Mesenchymal stem cell (in vitro differentiated cells and primary cell): ENCODE results near the gene TPRKB.
"Not testable (repeated sequence)": the region's sequence is repeated elsewhere in the genome, so short reads cannot be mapped to it uniquely, and the experiment has no call there.

ENCODE experiments used
- DNase-seq: peaks from one replicate; pipeline ENCODE4 v3.0.0-alpha.2; 2013
- H2AFZ ChIP-seq: one replicate; pipeline ENCODE4 v1.6.1; 2013; ENCODE audit warnings: low read depth, mild to moderate bottlenecking, control low read depth, inconsistent platforms, low read length, moderate library complexity
- H2AK5ac ChIP-seq: 2 replicates; pipeline ENCODE4 v1.6.1; 2013; ENCODE audit warnings: low read length, moderate library complexity, mild to moderate bottlenecking, inconsistent platforms; ENCODE audit not compliant: severe bottlenecking
- H2BK120ac ChIP-seq: one replicate; pipeline ENCODE4 v1.6.1; 2013; ENCODE audit warnings: low read depth, mild to moderate bottlenecking, inconsistent platforms, low read length, moderate library complexity
- H2BK12ac ChIP-seq, 2 experiments: one replicate each; pipeline ENCODE4 v1.6.1; 2013; ENCODE audit warnings: inconsistent platforms in 2 of 2, low read length in 2 of 2, mild to moderate bottlenecking in 2 of 2, moderate library complexity in 2 of 2, control low read depth in 1 of 2
- H2BK15ac ChIP-seq: one replicate; pipeline ENCODE4 v1.6.1; 2013; ENCODE audit warnings: mild to moderate bottlenecking, low read depth, inconsistent platforms; ENCODE audit not compliant: poor library complexity, severe bottlenecking
- H2BK5ac ChIP-seq: 2 replicates; pipeline ENCODE4 v1.6.1; 2013; ENCODE audit warnings: low read depth, mild to moderate bottlenecking, low read length, control low read depth, inconsistent platforms; ENCODE audit not compliant: poor library complexity, severe bottlenecking
- H3K14ac ChIP-seq, 2 experiments: one replicate each; pipeline ENCODE4 v1.6.1; 2013; ENCODE audit warnings: inconsistent platforms in 2 of 2, low read length in 2 of 2, control low read depth in 1 of 2, mild to moderate bottlenecking in 1 of 2, moderate library complexity in 1 of 2
- H3K18ac ChIP-seq, 2 experiments: one replicate each; pipeline ENCODE4 v1.6.1; 2013; ENCODE audit warnings: inconsistent platforms in 2 of 2, low read length in 2 of 2, control low read depth in 1 of 2, low read depth in 1 of 2, mild to moderate bottlenecking in 1 of 2
- H3K23ac ChIP-seq, 2 experiments: one replicate each; pipeline ENCODE4 v1.6.1; 2013; ENCODE audit warnings: inconsistent platforms in 2 of 2, low read length in 2 of 2, mild to moderate bottlenecking in 2 of 2, moderate library complexity in 2 of 2, control low read depth in 1 of 2
- H3K27ac ChIP-seq: 2 replicates; pipeline ENCODE4 v1.5.1; 2013; ENCODE audit warnings: mild to moderate bottlenecking, moderate library complexity, low read length, control low read depth, inconsistent platforms; ENCODE audit not compliant: poor library complexity, severe bottlenecking
- H3K27me3 ChIP-seq, 2 experiments: 2 replicates each; pipeline versions ENCODE4 v1.6.1 to v1.7.0; 2013; ENCODE audit warnings: low read length in 2 of 2, mild to moderate bottlenecking in 2 of 2, moderate library complexity in 2 of 2, control low read depth in 1 of 2, inconsistent platforms in 1 of 2; ENCODE audit not compliant: control insufficient read depth in 1 of 2, insufficient read depth in 1 of 2
- H3K36me3 ChIP-seq, 2 experiments: 2 replicates each; pipeline versions ENCODE4 v1.6.1 to v1.7.0; 2013; ENCODE audit warnings: low read length in 2 of 2, control low read depth in 1 of 2, inconsistent platforms in 1 of 2, low read depth in 1 of 2, mild to moderate bottlenecking in 1 of 2; ENCODE audit not compliant: insufficient read depth in 2 of 2, control insufficient read depth in 1 of 2
- H3K4ac ChIP-seq, 2 experiments: one replicate each; pipeline ENCODE4 v1.6.1; 2013; ENCODE audit warnings: inconsistent platforms in 2 of 2, low read length in 2 of 2, mild to moderate bottlenecking in 2 of 2, moderate library complexity in 2 of 2, control low read depth in 1 of 2, low read depth in 1 of 2
- H3K4me1 ChIP-seq: 2 replicates; pipeline ENCODE4 v1.6.1; 2013; ENCODE audit warnings: low read depth, low read length, control low read depth; ENCODE audit not compliant: control insufficient read depth, insufficient read depth
- H3K4me2 ChIP-seq: 2 replicates; pipeline ENCODE4 v1.6.1; 2013; ENCODE audit warnings: low read length, mild to moderate bottlenecking, inconsistent platforms; ENCODE audit not compliant: poor library complexity, severe bottlenecking
- H3K4me3 ChIP-seq, 2 experiments: 2 replicates each; pipeline versions ENCODE4 v1.5.1 to v1.7.0; 2013; ENCODE audit warnings: low read length in 2 of 2, mild to moderate bottlenecking in 2 of 2, control low read depth in 1 of 2, low read depth in 1 of 2; ENCODE audit not compliant: insufficient read depth in 1 of 2
- H3K79me1 ChIP-seq: replicated peaks from 2 replicates; pipeline ENCODE4 v1.6.1; 2013; ENCODE audit warnings: mild to moderate bottlenecking, control low read depth, low read length, inconsistent platforms; ENCODE audit not compliant: poor library complexity, severe bottlenecking
- H3K9ac ChIP-seq: 2 replicates; pipeline ENCODE4 v1.7.0; 2013; ENCODE audit warnings: mild to moderate bottlenecking, low read length, moderate library complexity
- H3K9me3 ChIP-seq: 2 replicates; pipeline ENCODE4 v1.7.0; 2013; ENCODE audit warnings: mild to moderate bottlenecking, low read length; ENCODE audit not compliant: control insufficient read depth
- H4K8ac ChIP-seq: one replicate; pipeline ENCODE4 v1.6.1; 2013; ENCODE audit warnings: inconsistent platforms, mild to moderate bottlenecking, low read length, moderate library complexity
- H4K91ac ChIP-seq: one replicate; pipeline ENCODE4 v1.6.1; 2013; ENCODE audit warnings: mild to moderate bottlenecking, low read length, inconsistent platforms
- WGBS: methylation state at CpG from one replicate; pipeline ENCODE4 v1.1.7; 2013; ENCODE audit warnings: mixed read lengths; 5-methylcytosine and 5-hydroxymethylcytosine counted together

TPRKB gene

DNA sequence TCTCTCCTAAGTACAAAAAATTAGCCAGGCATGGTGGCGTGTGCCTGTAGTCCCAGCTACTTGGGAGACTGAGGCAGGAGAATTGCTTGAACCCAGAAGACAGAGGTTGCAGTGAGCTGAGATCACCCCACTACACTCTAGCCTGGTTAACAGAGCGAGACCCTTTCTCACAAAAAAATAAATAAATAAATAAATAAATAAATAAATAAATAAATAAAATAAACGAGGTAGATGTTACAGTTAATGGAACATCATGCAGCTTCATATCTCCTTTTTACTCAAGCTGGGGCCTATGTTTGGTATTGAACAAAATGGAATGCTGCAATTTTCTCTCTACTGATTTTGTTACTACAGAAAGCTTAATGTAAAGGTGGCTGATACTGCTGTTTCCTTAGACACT lies 40.6 kb downstream of the TPRKB start:
- not testable (repeated sequence) for H3K4me1 ChIP-seq, H2AFZ ChIP-seq, H3K4me2 ChIP-seq, H2BK120ac ChIP-seq, DNase-seq, H3K14ac ChIP-seq, H3K23ac ChIP-seq, H3K27ac ChIP-seq, H3K36me3 ChIP-seq, H3K9me3 ChIP-seq, H2BK5ac ChIP-seq, H3K79me1 ChIP-seq, H2BK12ac ChIP-seq, H4K91ac ChIP-seq, H3K4ac ChIP-seq, H3K9ac ChIP-seq, H3K4me3 ChIP-seq, H2BK15ac ChIP-seq, H2AK5ac ChIP-seq, H4K8ac ChIP-seq, H3K18ac ChIP-seq
- 80% methylated on average over 1 of the region's 3 CpGs for WGBS
- peaks cover 10 to 45% of the 10 kb centered on the region in 2 experiments for H3K27me3 ChIP-seq

DNA sequence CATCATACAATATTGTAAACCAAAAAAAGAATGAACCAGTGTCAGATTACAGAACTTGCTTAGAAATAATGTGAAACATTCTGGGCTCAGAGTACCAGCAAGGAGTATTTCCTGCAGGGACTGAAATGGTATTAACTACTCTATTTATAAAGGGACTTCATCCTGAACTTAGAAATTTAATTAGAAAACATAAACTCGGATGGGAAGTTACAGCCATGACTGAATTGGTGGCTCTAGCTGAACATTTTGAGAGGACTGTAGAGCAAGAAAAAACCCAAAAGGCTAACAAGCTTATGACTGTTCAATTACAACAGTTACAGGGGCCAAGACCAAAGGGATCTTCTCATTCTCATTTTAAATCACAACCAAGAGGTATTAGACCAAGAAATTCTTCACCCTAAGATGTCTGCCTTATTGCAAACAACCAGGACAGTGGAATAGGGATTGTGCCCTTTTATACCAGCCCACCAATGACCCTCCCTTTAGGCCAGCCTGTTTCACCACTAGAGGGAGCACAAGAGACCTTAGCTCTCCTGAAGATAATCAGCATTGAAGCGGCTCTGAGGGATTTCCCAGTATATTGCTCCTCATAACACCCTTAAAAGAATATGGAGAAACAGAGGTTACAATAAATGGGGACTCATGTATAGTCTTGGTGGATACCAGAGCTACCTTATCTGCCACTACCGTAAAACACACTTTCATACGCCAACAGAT lies 46.6 kb downstream of the TPRKB start:
- H3K27ac ChIP-seq, H3K4ac ChIP-seq, H3K18ac ChIP-seq, H3K4me3 ChIP-seq, H4K8ac ChIP-seq, H3K36me3 ChIP-seq, H3K9ac ChIP-seq, H3K23ac ChIP-seq, H2BK5ac ChIP-seq, H3K4me2 ChIP-seq, H2BK120ac ChIP-seq, H3K79me1 ChIP-seq, H2BK15ac ChIP-seq, H4K91ac ChIP-seq, H2AFZ ChIP-seq, H2AK5ac ChIP-seq, H3K9me3 ChIP-seq, H3K4me1 ChIP-seq, H2BK12ac ChIP-seq, H3K14ac ChIP-seq: not testable (repeated sequence)
- WGBS: no CpG with 5 or more reads among the region's 4 CpGs
- H3K27me3 ChIP-seq: peaks cover 4 to 29% of the 10 kb centered on the region in 2 experiments
- peak; percentile 34 for DNase-seq

DNA sequence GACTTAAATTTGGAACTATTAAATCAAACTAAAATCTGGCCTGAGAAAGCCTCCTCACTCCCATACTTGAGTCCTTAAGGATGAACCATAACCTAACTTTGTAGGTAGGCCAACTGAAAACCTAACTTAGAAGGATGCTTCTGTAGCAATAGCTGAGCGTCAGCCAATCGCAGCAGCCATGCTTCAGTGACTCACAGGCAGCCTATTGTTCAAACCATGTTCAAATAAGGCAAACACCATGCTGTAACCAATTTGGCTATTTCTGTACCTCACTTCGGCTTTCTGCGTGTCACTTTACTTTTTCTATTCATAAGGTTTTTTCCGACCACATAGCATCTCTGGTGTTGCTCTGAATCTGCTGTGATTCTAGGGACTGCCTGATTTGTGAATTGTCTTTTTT lies 48.7 kb downstream of the TPRKB start:
- not testable (repeated sequence) for H3K14ac ChIP-seq, H3K27ac ChIP-seq, H3K4ac ChIP-seq, H2BK5ac ChIP-seq, H3K4me2 ChIP-seq, H3K4me1 ChIP-seq, H2BK120ac ChIP-seq, H3K36me3 ChIP-seq, H2AK5ac ChIP-seq, H3K18ac ChIP-seq, H3K9ac ChIP-seq, H2BK15ac ChIP-seq, H2BK12ac ChIP-seq, H2AFZ ChIP-seq, H3K9me3 ChIP-seq, H3K79me1 ChIP-seq, H4K91ac ChIP-seq, H3K4me3 ChIP-seq, DNase-seq, H4K8ac ChIP-seq, H3K23ac ChIP-seq
- 95% methylated on average over 5 of the region's 5 CpGs for WGBS
- peaks cover 4 to 25% of the 10 kb centered on the region in 2 experiments for H3K27me3 ChIP-seq

DNA sequence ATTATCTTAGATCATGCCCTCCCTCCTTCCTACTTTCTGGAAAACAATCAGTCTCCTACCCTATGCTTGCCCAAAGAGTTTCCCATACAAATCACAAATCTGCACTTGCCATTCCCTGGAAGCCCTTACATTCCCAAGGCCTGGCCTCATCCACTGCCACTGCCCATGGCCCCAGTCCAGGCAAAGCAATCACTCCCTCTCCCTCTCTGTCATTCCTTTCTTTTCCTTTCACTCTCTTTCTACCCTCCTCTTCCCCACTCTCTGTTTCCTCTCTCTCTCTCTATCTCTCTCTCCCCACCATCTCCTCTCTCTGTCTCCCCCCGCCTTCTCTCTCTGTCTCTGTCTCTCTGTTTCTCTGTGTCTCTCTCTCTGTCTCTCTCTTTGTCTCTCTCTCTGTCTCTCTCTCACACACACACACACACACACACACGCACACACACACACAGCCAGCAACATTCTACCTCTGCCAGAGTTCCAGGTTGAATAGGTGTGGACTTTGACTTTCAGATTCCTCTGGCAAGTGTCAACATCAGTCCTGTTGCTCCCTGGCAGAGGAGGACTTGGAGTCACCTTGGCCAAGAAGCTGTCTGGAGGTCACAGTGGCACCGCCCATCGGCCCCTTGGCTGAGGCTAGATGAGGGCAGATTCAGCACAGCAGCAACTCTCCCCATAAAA lies 51.2 kb downstream of the TPRKB start:
- Histone ChIP-seq H2BK15ac (no peak overlapping the region), H3K4me1 (no peaks in the 10 kb centered on the region), H2BK120ac (no peak overlapping the region), H2AK5ac (no peak overlapping the region), H2BK12ac (no peak overlapping the region), H2BK5ac (no peak overlapping the region), H3K9ac (no peak overlapping the region), H3K27ac (no peak overlapping the region), H3K27me3 (peaks cover 11 to 32% of the 10 kb centered on the region in 2 experiments), H3K4me3 (no peak overlapping the region), H3K18ac (no peak overlapping the region), H3K9me3 (no peaks in the 10 kb centered on the region), H3K4ac (no peak overlapping the region), H3K36me3 (no peaks in the 10 kb centered on the region), H3K4me2 (no peak overlapping the region), H3K79me1 (no peaks in the 10 kb centered on the region), H3K23ac (no peak overlapping the region), H2AFZ (no peak overlapping the region), H3K14ac (no peak overlapping the region), H4K91ac (no peak overlapping the region), H4K8ac (no peak overlapping the region)
- 80% methylated on average over 4 of the region's 4 CpGs for WGBS
- no peak for DNase-seq
